ENCODE data around the gene NSD1. TPM values are rescaled to one million over a fixed set of nuclear protein-coding genes. Genes with fewer than 3 reads are reported as not detected.

NSD1 gene
- total RNA-seq, 1 experiment from 2014 or later, result 58.8 TPM

DNA sequence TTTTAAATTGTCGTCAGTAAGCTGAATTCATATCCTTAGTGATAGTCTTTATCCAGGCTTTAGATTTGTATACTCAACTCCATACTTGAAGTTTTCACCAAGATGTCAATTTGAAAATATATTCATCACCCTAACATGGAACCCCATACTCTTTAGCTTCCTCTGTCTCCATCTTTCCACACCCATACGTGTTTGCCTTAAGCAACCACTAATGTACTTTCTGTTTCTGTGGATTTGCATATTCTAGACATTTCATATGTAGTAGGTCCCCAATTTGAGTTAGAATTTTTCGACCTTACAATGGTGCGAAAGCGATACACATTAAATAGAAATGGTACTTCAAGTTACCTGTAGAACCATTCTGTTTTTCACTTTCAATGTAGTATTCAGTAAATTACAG is 65.2 kb downstream of the NSD1 start:
- ChIA-PET POLR2A (no interaction called here), RAD21 (ENCODE audit: low non-redundant PET in 1 of 2, low total read pairs in 2 of 2, uncharacterized antibody in 2 of 2, unreplicated experiment in 2 of 2) (no interaction called here), CTCF (no interaction called here)
- no TSS peak for BruUV-seq (replicated peaks)
- intact Hi-C loops (cut with micrococcal nuclease), result no loop called here
- Histone ChIP-seq H4K20me1 (ENCODE audit: insufficient read depth) (no peaks in the 10 kb centered on the region), H3K27me3 (ENCODE audit: insufficient read depth, low read length) (no peaks in the 10 kb centered on the region), H2AFZ (ENCODE audit: low read depth, low read length, poor library complexity, severe bottlenecking) (no peak overlapping the region), H3K9me3 (ENCODE audit: control insufficient read depth in 1 of 2, insufficient read depth in 1 of 2, low read depth in 1 of 2, low read length in 2 of 2) (no peaks in the 10 kb centered on the region), H3K4me2 (ENCODE audit: low read length) (no peak overlapping the region), H3K9me2 (ENCODE audit: insufficient read depth) (no peaks in the 10 kb centered on the region), H3K9ac (ENCODE audit: low read length) (no peak overlapping the region), H3K4me3 (replicated peaks in 1 of 2; ENCODE audit: low read depth in 1 of 2, low read length in 2 of 2) (no peak overlapping the region), H3K4me1 (ENCODE audit: control insufficient read depth in 1 of 2, insufficient read depth in 2 of 2, low read length in 2 of 2) (peaks cover 13 to 17% of the 10 kb centered on the region in 2 experiments), H3K27ac (ENCODE audit: low read depth, low read length) (no peak overlapping the region), H3K79me2 (ENCODE audit: insufficient read depth, low read length) (peaks cover 32% of the 10 kb centered on the region; the same call in 1 of the 2 replicates), H3K36me3 (ENCODE audit: control insufficient read depth in 1 of 2, insufficient read depth in 2 of 2, low read length in 2 of 2) (peaks cover 0 to 5% of the 10 kb centered on the region in 2 experiments; a peak in 1 of 4 replicates)
- no peak for DNase-seq (ENCODE audit: low read depth, low spot score)
- TF ChIP-seq, protein P1, sequence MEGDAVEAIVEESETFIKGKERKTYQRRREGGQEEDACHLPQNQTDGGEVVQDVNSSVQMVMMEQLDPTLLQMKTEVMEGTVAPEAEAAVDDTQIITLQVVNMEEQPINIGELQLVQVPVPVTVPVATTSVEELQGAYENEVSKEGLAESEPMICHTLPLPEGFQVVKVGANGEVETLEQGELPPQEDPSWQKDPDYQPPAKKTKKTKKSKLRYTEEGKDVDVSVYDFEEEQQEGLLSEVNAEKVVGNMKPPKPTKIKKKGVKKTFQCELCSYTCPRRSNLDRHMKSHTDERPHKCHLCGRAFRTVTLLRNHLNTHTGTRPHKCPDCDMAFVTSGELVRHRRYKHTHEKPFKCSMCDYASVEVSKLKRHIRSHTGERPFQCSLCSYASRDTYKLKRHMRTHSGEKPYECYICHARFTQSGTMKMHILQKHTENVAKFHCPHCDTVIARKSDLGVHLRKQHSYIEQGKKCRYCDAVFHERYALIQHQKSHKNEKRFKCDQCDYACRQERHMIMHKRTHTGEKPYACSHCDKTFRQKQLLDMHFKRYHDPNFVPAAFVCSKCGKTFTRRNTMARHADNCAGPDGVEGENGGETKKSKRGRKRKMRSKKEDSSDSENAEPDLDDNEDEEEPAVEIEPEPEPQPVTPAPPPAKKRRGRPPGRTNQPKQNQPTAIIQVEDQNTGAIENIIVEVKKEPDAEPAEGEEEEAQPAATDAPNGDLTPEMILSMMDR (IDR thresholded peaks at IDR 0.05 in 2 of 3, conservative IDR thresholded peaks at IDR 0.05 in 1 of 3; ENCODE audit: borderline replicate concordance in 1 of 3, insufficient read depth in 1 of 3, low read depth in 2 of 3, low read length in 2 of 3), result no peak
- TF ChIP-seq POLR2AphosphoS5 (IDR thresholded peaks at IDR 0.05; ENCODE audit: low read depth, low read length) (no peak), YY1 (IDR thresholded peaks at IDR 0.05; ENCODE audit: extremely low read depth, insufficient replicate concordance, low read depth, low read length) (no peak), SP1 (IDR thresholded peaks at IDR 0.05; ENCODE audit: low read depth) (no peak), FOSL1 (IDR thresholded peaks at IDR 0.05; ENCODE audit: low read depth) (no peak), CEBPB (IDR thresholded peaks at IDR 0.05; ENCODE audit: low read depth) (no peak), SRF (IDR thresholded peaks at IDR 0.05; ENCODE audit: low read depth) (no peak), ZFX (IDR thresholded peaks at IDR 0.05) (no peak), SIN3A (IDR thresholded peaks at IDR 0.05; ENCODE audit: low read depth) (no peak)
- TF ChIP-seq, protein P2, sequence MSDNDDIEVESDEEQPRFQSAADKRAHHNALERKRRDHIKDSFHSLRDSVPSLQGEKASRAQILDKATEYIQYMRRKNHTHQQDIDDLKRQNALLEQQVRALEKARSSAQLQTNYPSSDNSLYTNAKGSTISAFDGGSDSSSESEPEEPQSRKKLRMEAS (IDR thresholded peaks at IDR 0.05), result no peak
- TF ChIP-seq, protein P3, sequence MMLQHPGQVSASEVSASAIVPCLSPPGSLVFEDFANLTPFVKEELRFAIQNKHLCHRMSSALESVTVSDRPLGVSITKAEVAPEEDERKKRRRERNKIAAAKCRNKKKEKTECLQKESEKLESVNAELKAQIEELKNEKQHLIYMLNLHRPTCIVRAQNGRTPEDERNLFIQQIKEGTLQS (IDR thresholded peaks at IDR 0.05), result no peak
- no peak for ATAC-seq

Measured in HCT116 (cell line).